GM21447 (cell line): ENCODE measurements around the gene CDK18.

Experiments
- ATAC-seq: cut with Tn5 transposase; IDR thresholded peaks from one replicate; pipeline ENCODE4 v1.9.1; 2021; ENCODE audit not compliant: unreplicated experiment

CDK18 gene

DNA sequence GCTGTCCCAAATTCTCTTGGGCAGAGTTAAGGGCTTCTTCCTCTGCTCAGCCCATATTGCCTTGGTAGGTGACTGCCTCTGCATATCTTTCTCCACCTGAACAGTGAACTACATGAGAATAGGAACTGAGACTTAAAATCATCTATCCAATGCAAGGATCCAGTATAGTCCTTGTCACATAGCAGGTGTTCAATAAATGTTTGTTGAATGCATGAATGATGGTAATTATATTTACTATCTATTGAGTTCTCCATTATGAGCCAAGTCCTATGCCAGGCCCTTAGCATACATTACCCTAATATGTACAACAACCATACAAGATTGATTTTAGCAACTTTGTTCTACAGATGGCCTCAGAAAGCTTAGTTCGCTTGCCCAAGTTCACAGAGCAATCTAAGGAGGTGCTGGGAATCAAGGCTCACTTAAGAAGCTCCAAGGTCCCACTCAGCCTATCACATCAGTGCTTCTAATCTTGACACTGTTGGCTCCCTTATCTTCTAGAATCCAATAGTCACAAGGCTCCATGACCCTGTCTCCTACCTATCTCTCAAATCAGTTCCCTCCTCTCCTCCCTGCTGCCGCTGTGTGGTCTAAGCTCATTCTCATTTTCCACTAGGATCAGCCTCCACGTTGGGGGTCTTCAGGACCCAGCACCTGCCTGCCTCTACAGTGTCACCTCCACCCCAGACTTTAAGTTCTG lies 2.2 kb upstream of the CDK18 start:
- ATAC-seq: no peak

GRCh38 chr1:205502992-205503391 lies 1.5 kb upstream of the CDK18 start:
- ATAC-seq: no peak

DNA sequence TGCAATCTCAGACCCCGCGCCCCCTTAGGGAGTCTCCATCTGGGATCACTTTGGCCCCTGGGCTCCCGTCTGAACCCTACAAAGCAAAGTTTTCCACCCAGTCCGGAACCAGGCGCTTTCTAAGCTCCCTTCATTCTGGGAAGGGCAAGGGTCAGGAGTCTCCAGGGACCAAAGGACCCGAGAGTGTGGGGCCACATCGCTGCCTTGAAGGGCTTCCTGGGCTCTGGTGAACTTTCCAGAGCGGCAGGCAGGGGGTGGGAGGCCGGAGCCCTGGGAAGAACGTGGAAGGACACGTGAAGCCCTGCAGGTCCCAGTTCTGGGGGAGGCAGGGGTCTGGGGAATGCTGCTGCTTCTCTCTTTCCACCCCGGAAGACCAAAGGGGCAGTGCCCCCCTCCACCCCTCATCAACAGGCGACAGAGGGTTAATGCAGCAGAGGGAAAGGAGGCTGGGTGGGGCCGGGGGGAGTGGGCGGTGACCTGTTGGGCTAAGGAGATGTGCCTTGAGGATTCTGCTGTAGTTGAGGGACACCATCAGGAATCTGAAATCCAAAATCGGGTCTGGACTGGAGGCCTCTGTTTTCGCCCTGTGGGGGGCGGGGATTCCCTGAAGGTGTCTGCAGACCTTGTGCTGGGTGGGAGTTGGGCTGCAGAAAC lies 734 bp downstream of the CDK18 start:
- no peak for ATAC-seq

DNA sequence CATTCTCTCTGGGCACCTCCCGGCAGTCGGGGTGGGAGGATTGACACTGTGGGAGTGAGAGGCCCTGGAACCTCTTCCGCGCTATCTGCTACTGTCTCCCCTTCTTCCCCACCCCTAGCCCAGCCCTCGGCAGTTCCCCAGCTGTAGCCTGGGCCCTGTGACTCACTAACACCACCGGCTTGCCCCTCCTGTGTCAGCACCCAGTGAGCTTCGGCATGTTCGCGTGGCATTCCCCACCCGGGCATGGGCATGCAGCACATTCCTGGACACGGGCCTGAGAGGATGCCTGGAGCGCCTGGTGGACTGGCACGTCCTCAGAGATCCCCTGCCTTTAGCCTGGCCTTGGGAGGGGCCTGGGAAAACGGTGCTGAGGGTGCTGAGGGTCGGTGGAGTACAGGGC lies 1.3 kb downstream of the CDK18 start:
- no peak for ATAC-seq

DNA sequence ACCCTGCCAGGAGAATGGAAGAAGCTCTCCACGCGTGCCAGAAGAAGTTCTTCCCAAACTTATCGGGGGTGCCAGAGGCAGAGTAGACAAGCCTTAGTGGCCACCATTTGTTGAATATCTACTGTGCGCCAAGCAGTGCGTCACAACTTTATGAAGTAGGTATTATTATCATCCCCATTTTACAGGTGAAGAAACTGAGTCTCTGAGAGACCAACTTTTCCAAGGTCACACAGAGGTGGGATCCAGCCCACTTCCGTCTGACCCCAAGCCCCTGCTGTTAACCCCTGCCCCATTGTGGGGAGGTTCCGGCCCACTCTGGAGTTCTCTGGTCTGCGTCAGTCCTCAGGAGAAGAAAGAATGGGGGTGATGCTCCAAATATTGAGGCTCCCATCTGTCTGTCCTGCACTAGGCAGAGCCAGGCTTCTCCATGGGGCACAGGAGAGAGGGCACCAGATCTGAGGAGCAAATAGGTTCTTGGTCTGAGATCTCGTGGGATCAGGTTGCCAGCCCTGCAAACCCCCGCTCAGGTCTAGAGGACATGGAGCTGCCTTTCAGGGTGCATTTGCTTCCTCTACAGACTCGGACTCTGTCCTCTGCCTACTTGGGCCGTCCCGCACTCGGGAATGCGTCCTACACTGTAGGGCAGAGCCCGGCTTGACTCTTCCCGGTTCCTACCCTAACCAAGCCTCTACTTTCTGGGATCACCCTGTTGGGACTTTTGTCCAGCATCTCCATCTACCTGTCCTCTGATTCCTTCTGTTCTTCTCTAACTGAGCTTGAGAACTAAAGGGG lies 2.1 kb downstream of the CDK18 start:
- no peak for ATAC-seq

GRCh38 chr1:205508227-205508714 lies 3.8 kb downstream of the CDK18 start:
- no peak for ATAC-seq

DNA sequence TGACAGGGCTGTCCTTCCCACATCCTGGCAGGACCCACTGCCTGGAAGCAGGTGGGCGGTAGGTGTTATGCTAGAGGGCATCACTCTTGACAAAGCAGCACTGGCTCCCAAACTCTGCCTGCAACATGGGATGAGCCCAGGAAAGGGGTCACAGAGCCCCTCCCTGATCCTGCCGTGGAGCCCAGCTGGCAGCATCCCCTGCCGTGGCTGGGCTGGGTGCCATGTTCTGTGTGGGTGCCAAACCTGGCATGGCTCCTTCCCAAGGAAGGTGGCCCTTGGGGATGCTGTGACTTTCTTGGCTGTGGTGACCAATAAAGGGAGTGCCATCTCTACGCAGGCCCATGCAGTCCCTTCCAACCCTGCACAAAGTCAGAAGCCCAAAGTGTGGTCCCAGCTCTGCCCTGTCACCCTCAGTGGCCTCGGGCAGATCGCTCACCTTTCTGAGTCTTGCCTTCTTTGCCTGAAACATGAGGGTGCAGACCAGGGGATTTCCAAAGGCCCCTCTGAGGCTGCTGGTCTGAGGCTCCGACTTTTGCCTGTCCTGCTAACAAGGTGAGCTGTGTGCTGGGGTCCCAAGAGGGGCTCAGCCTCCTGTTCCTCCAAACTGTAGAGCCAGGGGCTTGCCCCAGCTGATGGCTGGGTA lies 6.0 kb downstream of the CDK18 start:
- ATAC-seq: no peak

DNA sequence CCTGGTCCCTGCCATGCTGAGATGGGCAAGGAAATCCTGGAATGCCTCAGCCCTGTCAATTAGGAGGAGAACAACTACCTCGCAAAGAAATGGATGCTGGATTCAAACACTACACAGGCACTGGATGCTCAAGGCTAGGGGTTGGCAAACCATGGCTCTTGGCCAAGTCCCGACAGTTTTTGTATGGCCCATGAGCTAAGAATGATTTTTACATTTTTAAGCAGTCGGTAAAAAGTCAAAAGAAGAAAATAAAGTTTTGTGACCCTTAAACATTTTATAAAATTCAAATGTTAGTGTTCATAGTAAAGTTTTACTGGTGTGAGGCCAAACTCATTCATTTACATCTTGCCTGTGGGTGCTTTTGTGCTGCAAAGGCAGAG lies 6.5 kb downstream of the CDK18 start:
- ATAC-seq: no peak

- no peak for ATAC-seq
Observed at GRCh38 chr1:205512059-205513045, 7.9 kb downstream of the CDK18 start.

DNA sequence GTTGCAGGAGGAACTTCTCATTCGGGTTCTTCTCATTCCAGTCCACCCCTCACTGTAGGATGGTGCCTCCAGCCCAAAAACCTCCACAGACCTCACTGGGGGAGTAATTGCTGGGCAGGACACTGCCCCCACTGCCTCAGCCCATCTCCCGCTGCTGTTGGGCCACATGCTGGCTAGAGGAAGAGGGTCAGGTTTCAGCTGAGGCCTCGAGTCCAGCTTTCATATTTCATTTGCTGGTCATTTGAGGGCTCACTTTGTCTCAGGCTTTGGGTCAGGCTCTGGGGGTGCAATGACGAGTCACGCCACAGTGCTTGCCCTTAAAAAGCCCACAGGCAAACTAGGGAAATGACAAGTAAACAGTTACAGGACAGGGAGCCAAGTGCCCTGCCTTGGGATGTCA lies 9.3 kb downstream of the CDK18 start:
- no peak for ATAC-seq

DNA sequence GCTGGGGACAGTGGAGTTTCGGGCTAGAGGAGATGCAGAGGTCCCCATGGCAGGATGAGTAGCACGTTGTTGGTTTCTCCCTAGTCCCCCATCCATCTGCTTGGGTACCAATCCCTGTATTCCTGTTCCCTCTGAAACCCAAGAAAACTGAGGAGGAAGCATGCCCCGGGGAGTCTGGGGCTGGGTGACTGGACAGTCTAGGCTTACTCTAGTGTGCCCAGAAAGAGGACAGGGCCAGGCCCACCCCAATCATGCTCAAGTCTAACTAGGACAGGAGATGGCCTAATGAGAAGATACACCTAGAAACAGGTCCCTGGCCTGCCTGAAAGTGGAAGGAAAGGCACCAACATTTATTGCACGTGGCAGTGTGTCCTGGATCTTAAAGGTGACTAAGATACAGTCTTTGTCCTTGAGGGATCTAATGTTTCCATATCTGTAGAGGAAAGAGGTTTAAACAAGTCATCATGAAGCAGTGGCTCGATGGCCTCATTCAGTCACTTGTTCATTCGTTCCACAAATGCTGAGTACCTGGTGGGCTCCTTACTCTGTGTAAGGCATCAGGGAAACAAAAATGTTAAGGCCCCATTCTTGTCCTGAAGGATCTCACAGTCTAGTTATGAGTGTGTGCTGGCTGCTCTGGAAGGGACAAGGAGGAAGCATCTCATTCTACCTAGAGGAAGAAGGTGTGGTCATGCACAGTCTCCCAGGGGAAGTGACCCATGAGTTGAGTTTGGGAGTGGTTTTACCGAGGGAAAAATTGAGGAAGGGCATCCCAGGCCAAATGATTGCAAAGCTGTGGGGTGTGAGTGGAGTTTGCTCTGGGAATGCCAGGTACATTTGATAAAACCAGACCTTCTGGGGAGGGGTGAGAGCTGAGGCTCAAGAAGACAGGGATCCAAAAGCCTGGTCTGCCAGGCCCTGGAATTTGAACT lies 10.0 kb downstream of the CDK18 start:
- ATAC-seq: no peak

GRCh38 chr1:205515781-205516253 lies 11.3 kb downstream of the CDK18 start:
- no peak for ATAC-seq

- no peak for ATAC-seq
Observed at GRCh38 chr1:205516362-205516761, 11.9 kb downstream of the CDK18 start.

DNA sequence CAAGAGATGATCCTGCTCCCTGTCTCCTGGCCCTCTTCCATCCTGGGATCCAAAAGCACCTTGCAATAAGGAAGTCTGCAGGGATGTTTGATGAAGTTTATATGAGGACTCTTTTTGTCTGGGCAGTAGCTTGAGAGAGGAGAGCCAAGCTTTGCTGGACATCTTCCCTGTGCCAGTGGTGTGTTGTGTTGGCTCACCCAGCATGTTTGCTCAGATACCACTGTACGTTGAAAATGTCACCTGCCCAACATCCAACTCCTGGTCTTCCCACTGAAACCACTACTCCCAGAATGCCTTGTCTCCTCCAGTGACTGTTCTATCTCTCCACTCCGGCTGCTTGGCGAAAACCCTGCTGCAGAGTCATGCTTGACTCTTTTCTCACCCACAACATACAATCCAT lies 12.8 kb downstream of the CDK18 start:
- no peak for ATAC-seq

DNA sequence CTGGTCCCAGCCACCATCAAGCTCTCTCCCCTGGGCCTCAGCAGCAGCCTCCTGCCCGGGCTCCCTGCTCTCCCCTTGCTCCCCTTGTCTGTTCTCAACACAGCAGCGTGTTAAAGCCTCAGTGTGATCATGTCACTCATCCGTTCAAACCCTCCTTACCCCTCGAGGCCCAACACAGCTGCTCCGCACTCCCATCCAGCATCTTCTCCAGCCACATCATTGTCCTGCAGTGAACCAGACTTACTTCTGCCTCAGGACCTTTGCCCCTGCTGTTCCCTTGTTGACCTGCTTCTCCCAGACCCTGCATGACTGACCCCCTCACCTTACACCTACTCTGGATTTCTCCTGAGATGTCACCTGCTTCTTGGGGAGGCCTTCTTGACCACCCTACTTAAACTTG lies 13.3 kb downstream of the CDK18 start:
- ATAC-seq: no peak

DNA sequence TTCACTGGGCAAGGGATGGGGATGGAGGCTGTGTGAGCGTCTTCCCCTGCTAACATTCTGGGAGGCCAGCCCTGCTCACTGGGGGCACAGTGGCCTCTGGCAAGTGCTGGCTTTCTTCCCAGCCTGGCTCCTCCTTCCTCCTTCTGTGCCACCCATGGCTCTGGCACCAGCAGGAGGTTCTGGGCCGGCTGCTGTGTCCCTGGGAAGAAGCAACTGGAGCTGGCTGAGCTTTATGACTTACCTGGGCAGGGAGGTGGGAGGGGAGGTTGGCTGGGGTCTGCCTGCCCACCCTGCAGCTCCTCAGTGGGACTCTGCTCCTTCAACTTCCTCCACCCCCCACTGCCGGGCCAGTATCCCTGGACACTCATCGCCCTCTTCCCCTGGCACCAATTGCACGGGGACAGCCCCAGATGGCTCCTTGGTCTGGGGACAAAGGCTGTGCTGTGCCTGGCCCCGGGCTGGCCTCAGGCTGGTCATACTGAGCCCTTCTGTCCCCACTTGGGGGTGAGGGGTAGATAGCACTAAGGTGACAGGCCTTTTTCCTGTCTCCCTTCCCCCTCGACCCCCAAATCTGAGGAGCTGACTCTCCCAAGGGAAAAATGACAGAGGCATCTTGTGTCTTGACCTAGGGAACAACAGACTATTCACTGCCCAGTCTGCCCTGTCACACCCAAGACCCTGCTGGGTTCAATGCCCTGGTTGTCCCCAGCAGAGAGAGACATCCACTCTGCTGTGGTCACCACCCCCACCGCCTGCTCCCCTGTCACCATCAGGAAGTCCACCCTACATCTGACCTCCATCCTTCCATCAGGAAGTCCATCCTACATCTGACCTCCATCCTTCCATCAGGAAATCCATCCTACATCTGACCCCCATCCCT lies 14.4 kb downstream of the CDK18 start:
- no peak for ATAC-seq

DNA sequence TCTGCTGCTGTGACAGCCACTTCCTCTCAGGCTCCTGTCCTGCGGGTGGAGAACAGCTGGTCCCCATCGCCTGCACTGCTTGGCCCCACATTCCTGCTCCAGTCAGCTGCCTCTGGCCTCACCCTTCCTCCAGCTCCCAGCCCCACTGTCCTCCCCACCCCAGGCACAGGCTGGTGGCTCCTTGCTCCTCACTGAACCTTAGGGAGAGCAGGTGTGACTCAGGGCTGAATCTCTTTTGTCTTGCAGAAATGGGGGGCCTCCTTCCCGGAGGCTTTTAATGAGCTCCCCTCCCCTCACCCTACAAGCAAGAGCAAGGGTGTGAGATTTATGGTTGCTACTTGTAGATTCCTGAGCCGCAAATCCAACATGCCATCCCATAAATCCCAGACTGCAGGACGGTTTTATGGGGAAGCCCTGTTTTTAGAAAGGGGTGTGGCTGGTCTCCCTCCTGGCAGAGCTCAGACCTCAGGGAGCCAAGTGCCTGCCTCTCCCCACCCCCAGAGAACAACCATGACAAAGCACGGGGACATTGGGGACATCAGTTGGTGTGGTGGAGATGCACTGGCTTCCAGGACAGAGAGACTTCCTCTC lies 15.2 kb downstream of the CDK18 start:
- no peak for ATAC-seq

DNA sequence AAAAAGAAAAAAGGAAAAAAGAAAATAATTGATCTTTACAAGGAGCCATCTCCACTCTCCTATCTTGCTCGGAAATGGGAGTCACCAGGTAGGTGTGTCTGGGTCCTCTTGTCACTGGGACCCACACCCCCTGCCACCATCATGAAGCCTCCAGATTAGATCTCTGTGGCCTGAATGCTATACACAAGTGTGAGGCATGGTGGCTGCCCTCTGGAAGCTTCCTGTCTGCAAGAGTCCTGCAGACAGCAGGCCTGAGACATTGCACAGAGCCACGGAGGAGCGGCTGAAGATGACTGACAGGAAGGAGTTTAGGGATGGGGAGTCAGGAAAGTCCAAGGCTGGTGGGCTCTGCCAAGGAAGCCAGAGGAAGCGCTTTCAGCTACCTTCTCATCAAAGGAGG lies 16.2 kb downstream of the CDK18 start:
- no peak for ATAC-seq
